Mammary epithelial cell (primary cell): Measurements from ENCODE around the gene SHANK3.

ENCODE experiments used
- CTCF ChIP-seq, 2 donors: IDR thresholded peaks in 1 of 2; conservative IDR thresholded peaks in 1 of 2; 2 replicates each; pipeline ENCODE4 v1.5.1; 2011 to 2012; ENCODE audit warnings: inconsistent platforms in 2 of 2, low read length in 2 of 2, mild to moderate bottlenecking in 2 of 2, control low read depth in 1 of 2, low read depth in 1 of 2; ENCODE audit not compliant: insufficient read depth in 1 of 2; ENCODE audit errors: extremely low read depth in 1 of 2
- EZH2 ChIP-seq: IDR thresholded peaks from 2 replicates; pipeline ENCODE4 v1.6.1; 2012; ENCODE audit warnings: low read length, inconsistent platforms, borderline replicate concordance

- TF ChIP-seq CTCF (conservative IDR thresholded peaks at IDR 0.05 in 1 of 2, IDR thresholded peaks at IDR 0.05 in 1 of 2; ENCODE audit: extremely low read depth in 1 of 2, insufficient read depth in 1 of 2, low read depth in 1 of 2, low read length in 2 of 2) (no peak), EZH2 (no peak)
Observed at GRCh38 chr22:50626850-50627641, 45.6 kb upstream of the SHANK3 start.
